ENCODE data around the gene SLC9B2. TPM values are rescaled to one million over a fixed set of nuclear protein-coding genes. Genes with fewer than 3 reads are reported as not detected.

Gene SLC9B2
- total and polyA plus RNA-seq, 5 donors = 5.0 to 12.7 (median 8.5) TPM

DNA sequence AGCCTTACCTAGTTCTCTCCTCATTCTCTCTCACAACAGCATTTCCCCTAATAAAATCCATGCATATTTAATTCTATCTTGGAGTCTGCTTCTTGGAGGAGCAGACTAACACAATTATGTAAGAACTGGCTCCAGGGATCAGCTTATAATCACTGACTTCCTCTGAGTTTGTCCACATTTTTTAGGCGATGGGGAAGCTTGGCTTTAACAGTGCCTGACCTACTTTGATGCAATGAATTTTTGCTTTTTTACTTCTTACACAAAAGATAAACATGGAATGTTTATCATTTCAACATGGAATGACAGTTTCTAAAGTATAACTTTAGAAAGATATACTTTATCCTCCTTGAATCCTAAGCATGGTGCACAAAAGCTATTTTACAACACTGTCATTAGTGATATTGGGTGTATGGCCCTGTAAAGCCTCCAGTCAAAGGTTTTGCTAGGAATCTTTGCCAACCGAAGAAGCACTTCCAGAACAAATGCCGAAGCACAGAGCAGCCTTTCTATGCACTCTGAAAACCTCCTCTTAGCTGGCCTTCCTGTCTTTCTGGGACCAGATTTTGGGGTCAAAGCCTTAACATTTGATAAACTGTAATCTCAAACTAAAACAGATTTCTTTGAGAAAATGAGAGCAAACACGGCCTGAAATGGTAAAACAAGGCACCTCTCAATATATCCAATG, 22.3 kb upstream of the SLC9B2 start:
- Histone ChIP-seq H3K4me3 (ENCODE audit: low read length) (peak overlapping the region; percentile 97), H3K27ac (ENCODE audit: low read length) (peak overlapping the region; percentile 25), H3K9me3 (ENCODE audit: control insufficient read depth, low read length) (no peaks in the 10 kb centered on the region), H3K27me3 (ENCODE audit: control insufficient read depth, insufficient read depth) (no peaks in the 10 kb centered on the region), H3K4me1 (ENCODE audit: control insufficient read depth, insufficient read depth, low read length) (peaks cover 6% of the 10 kb centered on the region)
- intact Hi-C loops (cut with DNase I) = loop anchor here in 3 of 4 donors (5.0 to 10.0 kb wide), 2 partner anchors 474 to 477 kb away; no protein-coding TSS in a partner anchor
- DNase-seq (no peak), ATAC-seq (peak; percentile 46 to 56)
- 9% methylated on average over 4 of the region's 4 CpGs for WGBS

GRCh38 chr4:103098341-103098740, 21.8 kb upstream of the SLC9B2 start:
- no peak overlapping the region for H3K27ac ChIP-seq (ENCODE audit: low read length)
- intact Hi-C loops (cut with DNase I) = loop anchor here in 3 of 4 donors (5.0 to 10.0 kb wide), 2 partner anchors 474 to 476 kb away; no protein-coding TSS in a partner anchor
- H3K4me3 ChIP-seq (ENCODE audit: low read length) = peak overlapping the region; percentile 97
- no peaks in the 10 kb centered on the region for H3K27me3 ChIP-seq (ENCODE audit: control insufficient read depth, insufficient read depth)
- no peaks in the 10 kb centered on the region for H3K9me3 ChIP-seq (ENCODE audit: control insufficient read depth, low read length)
- 56% methylated on average over 10 of the region's 10 CpGs for WGBS
- ATAC-seq (peak in 1 of 2 donors; percentile 4), DNase-seq (peak in 1 of 3 donors; percentile 33)
- H3K4me1 ChIP-seq (ENCODE audit: control insufficient read depth, insufficient read depth, low read length) = peaks cover 6% of the 10 kb centered on the region

DNA sequence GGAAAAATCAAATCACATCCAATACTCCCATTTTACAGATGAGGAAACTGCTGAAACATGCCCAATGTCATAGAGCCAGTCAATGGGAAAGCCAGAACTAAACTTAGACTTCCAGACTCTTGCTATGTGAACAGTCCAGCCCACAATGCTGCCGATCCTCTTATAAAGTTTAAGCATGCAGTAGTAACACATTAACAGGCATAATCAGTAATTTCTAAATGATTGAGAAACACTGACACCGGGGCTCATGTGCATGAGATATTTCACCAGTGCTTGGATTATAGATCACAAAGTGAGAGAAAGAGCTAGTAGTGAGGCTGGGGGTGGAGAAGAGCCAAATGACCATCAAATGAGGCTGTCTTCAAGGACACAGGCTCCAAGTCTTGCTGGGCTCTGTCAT, 20.6 kb upstream of the SLC9B2 start:
- peaks cover 6% of the 10 kb centered on the region for H3K4me1 ChIP-seq (ENCODE audit: control insufficient read depth, insufficient read depth, low read length)
- no peak for DNase-seq
- WGBS = 84% methylated on average over 2 of the region's 2 CpGs
- H3K4me3 ChIP-seq (ENCODE audit: low read length) = no peak overlapping the region
- H3K27me3 ChIP-seq (ENCODE audit: control insufficient read depth, insufficient read depth) = no peaks in the 10 kb centered on the region
- no peaks in the 10 kb centered on the region for H3K9me3 ChIP-seq (ENCODE audit: control insufficient read depth, low read length)
- intact Hi-C loops (cut with DNase I) = loop anchor here in 3 of 4 donors (5.0 to 10.0 kb wide), 2 partner anchors 472 to 475 kb away; no protein-coding TSS in a partner anchor
- no peak overlapping the region for H3K27ac ChIP-seq (ENCODE audit: low read length)
- no peak for ATAC-seq

- intact Hi-C loops (cut with DNase I) = loop anchor here in 3 of 4 donors (5.0 to 10.0 kb wide), 2 partner anchors 470 to 473 kb away; no protein-coding TSS in a partner anchor
- no peak for ATAC-seq
- no peaks in the 10 kb centered on the region for H3K9me3 ChIP-seq (ENCODE audit: control insufficient read depth, low read length)
- H3K4me3 ChIP-seq (ENCODE audit: low read length) = no peak overlapping the region
- 87% methylated on average over 3 of the region's 3 CpGs for WGBS
- no peak overlapping the region for H3K27ac ChIP-seq (ENCODE audit: low read length)
- H3K27me3 ChIP-seq (ENCODE audit: control insufficient read depth, insufficient read depth) = no peaks in the 10 kb centered on the region
- H3K4me1 ChIP-seq (ENCODE audit: control insufficient read depth, insufficient read depth, low read length) = peaks cover 6% of the 10 kb centered on the region
- DNase-seq = no peak
Observed at GRCh38 chr4:103095080-103095479, 18.5 kb upstream of the SLC9B2 start.

DNA sequence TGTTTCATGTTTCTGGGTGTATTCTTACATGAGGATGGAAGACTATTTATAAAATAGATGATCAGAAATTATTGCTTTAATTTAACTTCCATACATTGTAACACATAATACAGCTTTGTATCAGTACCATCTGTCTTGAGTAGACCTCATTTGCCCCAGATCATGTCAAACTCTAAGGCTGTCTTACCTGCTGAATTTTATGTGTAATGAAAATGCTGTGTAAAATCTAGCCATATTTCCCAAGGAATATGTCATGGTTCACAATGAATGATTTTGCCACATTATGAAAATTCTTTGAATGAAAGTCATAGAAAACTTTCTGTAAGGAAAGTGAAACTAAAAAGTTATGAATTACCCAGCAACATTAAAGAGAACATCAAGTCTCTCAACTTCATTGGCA, 15.7 kb upstream of the SLC9B2 start:
- Histone ChIP-seq H3K27ac (ENCODE audit: low read length) (no peak overlapping the region), H3K27me3 (ENCODE audit: control insufficient read depth, insufficient read depth) (no peaks in the 10 kb centered on the region), H3K4me3 (ENCODE audit: low read length) (no peak overlapping the region), H3K4me1 (ENCODE audit: control insufficient read depth, insufficient read depth, low read length) (no peaks in the 10 kb centered on the region), H3K9me3 (ENCODE audit: control insufficient read depth, low read length) (no peaks in the 10 kb centered on the region)
- intact Hi-C loops (cut with DNase I) = loop anchor here in 3 of 4 donors (5.0 to 10.0 kb wide), 2 partner anchors 467 to 645 kb away; no protein-coding TSS in a partner anchor
- ATAC-seq (no peak), DNase-seq (no peak)

GRCh38 chr4:103091601-103092223, 15.2 kb upstream of the SLC9B2 start:
- H3K4me3 ChIP-seq (ENCODE audit: low read length) = no peak overlapping the region
- H3K27ac ChIP-seq (ENCODE audit: low read length) = no peak overlapping the region
- H3K27me3 ChIP-seq (ENCODE audit: control insufficient read depth, insufficient read depth) = no peaks in the 10 kb centered on the region
- no peak for ATAC-seq
- WGBS = 56% methylated on average over 3 of the region's 3 CpGs
- no peak for DNase-seq
- intact Hi-C loops (cut with DNase I) = loop anchor here in 3 of 4 donors (5.0 to 10.0 kb wide), 2 partner anchors 467 to 644 kb away; no protein-coding TSS in a partner anchor
- H3K9me3 ChIP-seq (ENCODE audit: control insufficient read depth, low read length) = no peaks in the 10 kb centered on the region
- no peaks in the 10 kb centered on the region for H3K4me1 ChIP-seq (ENCODE audit: control insufficient read depth, insufficient read depth, low read length)

GRCh38 chr4:103089481-103089880, 12.9 kb upstream of the SLC9B2 start:
- WGBS = 90% methylated on average over 2 of the region's 2 CpGs
- intact Hi-C loops (cut with DNase I) = no loop called here
- Histone ChIP-seq H3K4me1 (ENCODE audit: control insufficient read depth, insufficient read depth, low read length) (no peaks in the 10 kb centered on the region), H3K9me3 (ENCODE audit: control insufficient read depth, low read length) (no peaks in the 10 kb centered on the region), H3K27ac (ENCODE audit: low read length) (no peak overlapping the region), H3K4me3 (ENCODE audit: low read length) (no peak overlapping the region), H3K27me3 (ENCODE audit: control insufficient read depth, insufficient read depth) (no peaks in the 10 kb centered on the region)
- ATAC-seq = no peak
- no peak for DNase-seq

GRCh38 chr4:103086551-103086950, 10.0 kb upstream of the SLC9B2 start:
- WGBS = 69% methylated on average over 1 of the region's 1 CpG
- DNase-seq = no peak
- intact Hi-C loops (cut with DNase I) = no loop called here
- no peak overlapping the region for H3K4me3 ChIP-seq (ENCODE audit: low read length)
- no peak overlapping the region for H3K27ac ChIP-seq (ENCODE audit: low read length)
- no peaks in the 10 kb centered on the region for H3K27me3 ChIP-seq (ENCODE audit: control insufficient read depth, insufficient read depth)
- no peak for ATAC-seq
- H3K9me3 ChIP-seq (ENCODE audit: control insufficient read depth, low read length) = no peaks in the 10 kb centered on the region
- no peaks in the 10 kb centered on the region for H3K4me1 ChIP-seq (ENCODE audit: control insufficient read depth, insufficient read depth, low read length)

DNA sequence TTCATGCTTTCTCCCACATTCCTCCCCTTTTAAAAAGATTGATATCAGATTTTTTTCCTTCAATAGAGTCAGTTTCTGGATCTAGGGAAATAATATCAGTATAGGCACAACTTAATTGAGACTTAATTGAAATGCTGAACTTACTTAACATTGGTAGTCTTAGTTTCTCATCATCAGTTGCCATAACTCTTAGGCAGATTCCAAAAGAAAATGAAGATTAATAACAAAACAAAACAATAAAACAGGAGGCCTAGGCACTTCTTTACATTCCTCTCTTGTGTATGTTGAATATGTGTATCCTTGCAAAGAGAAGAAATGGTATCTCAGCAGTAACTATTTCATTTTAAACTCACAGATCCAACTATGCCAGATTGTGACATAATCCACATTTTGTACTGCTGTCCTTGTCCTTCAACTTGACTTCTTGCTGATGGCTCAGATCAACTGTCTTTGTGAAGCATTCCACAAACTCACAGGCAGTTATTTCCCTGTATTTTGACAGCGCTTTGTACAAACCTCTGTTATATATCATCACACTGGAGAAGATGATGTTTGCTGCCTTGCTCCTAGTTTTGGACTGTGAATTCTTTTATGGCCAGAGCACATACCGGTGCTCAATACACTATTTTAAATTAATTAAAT, 9.1 kb upstream of the SLC9B2 start:
- DNase-seq (no peak), ATAC-seq (no peak)
- Histone ChIP-seq H3K9me3 (ENCODE audit: control insufficient read depth, low read length) (no peaks in the 10 kb centered on the region), H3K4me3 (ENCODE audit: low read length) (no peak overlapping the region), H3K4me1 (ENCODE audit: control insufficient read depth, insufficient read depth, low read length) (no peaks in the 10 kb centered on the region), H3K27ac (ENCODE audit: low read length) (no peak overlapping the region), H3K27me3 (ENCODE audit: control insufficient read depth, insufficient read depth) (no peaks in the 10 kb centered on the region)
- WGBS = 93% methylated on average over 2 of the region's 2 CpGs
- intact Hi-C loops (cut with DNase I) = no loop called here

GRCh38 chr4:103079621-103080020, 3.1 kb upstream of the SLC9B2 start:
- intact Hi-C loops (cut with DNase I) = no loop called here

More at GRCh38 chr4:103079621-103080020, 3.1 kb upstream of the SLC9B2 start:
- Histone ChIP-seq H3K4me1 (ENCODE audit: control insufficient read depth, insufficient read depth, low read length) (no peaks in the 10 kb centered on the region), H3K27ac (ENCODE audit: low read length) (no peak overlapping the region), H3K4me3 (ENCODE audit: low read length) (no peak overlapping the region), H3K9me3 (ENCODE audit: control insufficient read depth, low read length) (no peaks in the 10 kb centered on the region), H3K27me3 (ENCODE audit: control insufficient read depth, insufficient read depth) (no peaks in the 10 kb centered on the region)
- no peak for ATAC-seq
- no peak for DNase-seq
- 94% methylated on average over 1 of the region's 1 CpG for WGBS

Data from right cardiac atrium (tissue), 5 donors.